IMR-90 (cell line): ENCODE results near the gene AMBRA1. TPM values are rescaled to one million over a fixed set of nuclear protein-coding genes. Genes with fewer than 3 reads are reported as not detected.

Experiments used
- ATAC-seq: fragments of 200-7000 bp; cut with Tn5 transposase; 2 replicates; pipeline ENCODE4 v1.9.1; 2020; ENCODE audit warnings: low read depth, mild to moderate bottlenecking, moderate library complexity
- BruUV-seq: library from RNA; stranded (reverse); fragments of 400-500 nt; replicated peaks from 2 replicates; lab custom pipeline; 2021; lab: Mats Ljungman, UMichigan
- CTCF ChIA-PET: fragments of 300-600 bp; formaldehyde crosslinking; extraction: SDS; loops from one replicate; lab custom pipeline; 2021; ENCODE audit warnings: antibody characterized with exemption; lab: Yijun Ruan, JAX
- POLR2A ChIA-PET: fragments of 300-600 bp; sonication (Branson Sonifier 250); formaldehyde crosslinking; loops from one replicate; lab custom pipeline; 2022; ENCODE audit warnings: antibody characterized with exemption; ENCODE audit not compliant: unreplicated experiment; lab: Charles Lee
- DNase-seq: peaks from one replicate; pipeline ENCODE4 v3.0.0; 2013
- H2AFZ ChIP-seq: replicated peaks from 2 replicates; pipeline ENCODE3; 2013; ENCODE audit warnings: low read length, mild to moderate bottlenecking; ENCODE audit not compliant: poor library complexity
- H2AK5ac ChIP-seq: 2 replicates; pipeline ENCODE4 v1.6.1; 2013; ENCODE audit warnings: low read depth, low read length, inconsistent platforms
- H2AK9ac ChIP-seq: replicated peaks from 2 replicates; pipeline ENCODE3; 2013; ENCODE audit warnings: mild to moderate bottlenecking, low read depth, low read length, moderate library complexity; ENCODE audit not compliant: poor library complexity
- H2BK120ac ChIP-seq: 2 replicates; pipeline ENCODE4 v1.6.1; 2013; ENCODE audit warnings: low read depth, low read length, inconsistent platforms
- H2BK15ac ChIP-seq: 3 replicates; pipeline ENCODE4 v1.6.1; 2013; ENCODE audit warnings: low read depth, low read length, inconsistent platforms
- H2BK20ac ChIP-seq: 2 replicates; pipeline ENCODE4 v1.6.1; 2013; ENCODE audit warnings: low read depth, mild to moderate bottlenecking, inconsistent platforms, low read length, moderate library complexity
- H2BK5ac ChIP-seq: 2 replicates; pipeline ENCODE4 v1.6.1; 2013; ENCODE audit warnings: mild to moderate bottlenecking, low read depth, low read length, inconsistent platforms; ENCODE audit not compliant: poor library complexity, severe bottlenecking
- H3K14ac ChIP-seq: replicated peaks from 2 replicates; pipeline ENCODE4 v1.6.1; 2013; ENCODE audit warnings: low read depth, low read length, inconsistent platforms
- H3K18ac ChIP-seq: 2 replicates; pipeline ENCODE4 v1.6.1; 2013; ENCODE audit warnings: low read depth, low read length, control low read depth
- H3K23ac ChIP-seq: 2 replicates; pipeline ENCODE4 v1.6.1; 2013; ENCODE audit warnings: low read depth, low read length, inconsistent platforms
- H3K27ac ChIP-seq: 2 replicates; pipeline ENCODE4 v1.5.1; 2013; ENCODE audit warnings: mild to moderate bottlenecking, control low read depth, low read length; ENCODE audit not compliant: insufficient read depth
- H3K27me3 ChIP-seq: 2 replicates; pipeline ENCODE4 v1.6.1; 2013; ENCODE audit warnings: low read length; ENCODE audit not compliant: control insufficient read depth, insufficient read depth
- H3K36me3 ChIP-seq: 2 replicates; pipeline ENCODE4 v1.6.1; 2013; ENCODE audit warnings: low read length, mixed read lengths; ENCODE audit not compliant: control insufficient read depth, insufficient read depth
- H3K4ac ChIP-seq: 2 replicates; pipeline ENCODE4 v1.6.1; 2013; ENCODE audit warnings: low read depth, low read length, inconsistent platforms
- H3K4me1 ChIP-seq: 2 replicates; pipeline ENCODE4 v1.6.1; 2013; ENCODE audit warnings: low read length, mixed read lengths; ENCODE audit not compliant: control insufficient read depth, insufficient read depth
- H3K4me2 ChIP-seq: 2 replicates; pipeline ENCODE4 v1.6.1; 2013; ENCODE audit warnings: low read depth, mild to moderate bottlenecking, control low read depth, low read length, moderate library complexity
- H3K4me3 ChIP-seq: 2 replicates; pipeline ENCODE4 v1.5.1; 2013; ENCODE audit warnings: low read depth, mild to moderate bottlenecking, control low read depth, low read length, moderate library complexity; ENCODE audit not compliant: insufficient read depth
- H3K56ac ChIP-seq: 2 replicates; pipeline ENCODE4 v1.6.1; 2013; ENCODE audit warnings: low read length, inconsistent platforms; ENCODE audit not compliant: insufficient read depth; ENCODE audit errors: extremely low read depth
- H3K79me1 ChIP-seq, 2 experiments: 2 replicates each; pipeline ENCODE4 v1.6.1; 2013; ENCODE audit warnings: low read length in 2 of 2, inconsistent platforms in 1 of 2, low read depth in 1 of 2
- H3K9ac ChIP-seq: 2 replicates; pipeline ENCODE4 v1.6.1; 2013; ENCODE audit warnings: low read depth, low read length, control low read depth
- H3K9me1 ChIP-seq: 2 replicates; pipeline ENCODE4 v1.6.1; 2013; ENCODE audit warnings: low read length, inconsistent platforms; ENCODE audit not compliant: insufficient read depth
- H3K9me3 ChIP-seq: 2 replicates; pipeline ENCODE4 v1.6.1; 2013; ENCODE audit warnings: low read length; ENCODE audit not compliant: control insufficient read depth, insufficient read depth
- H4K20me1 ChIP-seq: 2 replicates; pipeline ENCODE4 v1.6.1; 2013; ENCODE audit warnings: low read length, inconsistent platforms; ENCODE audit not compliant: insufficient read depth
- H4K5ac ChIP-seq: 2 replicates; pipeline ENCODE4 v1.6.1; 2013; ENCODE audit warnings: mild to moderate bottlenecking, low read depth, low read length, control low read depth
- H4K8ac ChIP-seq, 2 experiments: 2 replicates each; pipeline ENCODE4 v1.6.1; 2013; ENCODE audit warnings: low read depth in 2 of 2, low read length in 2 of 2, control low read depth in 1 of 2, inconsistent platforms in 1 of 2
- H4K91ac ChIP-seq: 2 replicates; pipeline ENCODE4 v1.6.1; 2013; ENCODE audit warnings: low read depth, low read length, inconsistent platforms; ENCODE audit not compliant: insufficient read depth
- BHLHE40 ChIP-seq: fragments of 150-350 bp; IDR thresholded peaks from 2 replicates; pipeline ENCODE4 v1.6.1; 2016; ENCODE audit warnings: mild to moderate bottlenecking, low read depth, low read length
- CEBPB ChIP-seq: IDR thresholded peaks from 2 replicates; pipeline ENCODE4 v1.6.1; 2012; ENCODE audit warnings: low read depth, low read length, improper control_type of control experiment
- CHD1 ChIP-seq: IDR thresholded peaks from 2 replicates; pipeline ENCODE4 v1.6.1; 2012; ENCODE audit warnings: low read depth, low read length, improper control_type of control experiment
- CTCF ChIP-seq: conservative IDR thresholded peaks from 2 replicates; pipeline ENCODE4 v1.5.1; 2012; ENCODE audit warnings: mild to moderate bottlenecking, low read depth, low read length, improper control_type of control experiment
- ELK1 ChIP-seq: fragments of 150-350 bp; IDR thresholded peaks from 2 replicates; pipeline ENCODE4 v1.6.1; 2016; ENCODE audit warnings: low read depth, mild to moderate bottlenecking, low read length, moderate library complexity, borderline replicate concordance
- FOS ChIP-seq: fragments of 150-350 bp; IDR thresholded peaks from 2 replicates; pipeline ENCODE4 v1.6.1; 2016; ENCODE audit warnings: low read depth, low read length
- MAFK ChIP-seq: IDR thresholded peaks from 2 replicates; pipeline ENCODE4 v1.6.1; 2012; ENCODE audit warnings: low read depth, low read length, improper control_type of control experiment
- MAZ ChIP-seq: IDR thresholded peaks from 2 replicates; pipeline ENCODE4 v1.6.1; 2012; ENCODE audit warnings: low read depth, mild to moderate bottlenecking, low read length, improper control_type of control experiment, moderate library complexity, borderline replicate concordance
- MXI1 ChIP-seq: IDR thresholded peaks from 2 replicates; pipeline ENCODE4 v1.6.1; 2012; ENCODE audit warnings: low read depth, mild to moderate bottlenecking, low read length, moderate library complexity, borderline replicate concordance
- NFE2L2 ChIP-seq: fragments of 150-350 bp; IDR thresholded peaks from 2 replicates; pipeline ENCODE4 v1.6.1; 2016; ENCODE audit warnings: low read depth, mild to moderate bottlenecking, low read length
- POLR2A ChIP-seq: IDR thresholded peaks from 2 replicates; pipeline ENCODE4 v1.6.1; 2012; ENCODE audit warnings: mild to moderate bottlenecking, low read depth, low read length
- RAD21 ChIP-seq: IDR thresholded peaks from 2 replicates; pipeline ENCODE4 v1.6.1; 2012; ENCODE audit warnings: low read length, improper control_type of control experiment
- RCOR1 ChIP-seq: IDR thresholded peaks from 2 replicates; pipeline ENCODE4 v1.6.1; 2012; ENCODE audit warnings: mild to moderate bottlenecking, low read length, improper control_type of control experiment; ENCODE audit not compliant: insufficient replicate concordance
- RFX5 ChIP-seq: IDR thresholded peaks from 2 replicates; pipeline ENCODE4 v1.8.0; 2012; ENCODE audit warnings: low read depth, mild to moderate bottlenecking, low read length, moderate library complexity
- SMC3 ChIP-seq: fragments of 150-350 bp; IDR thresholded peaks from 2 replicates; pipeline ENCODE4 v1.6.1; 2016; ENCODE audit warnings: low read depth, mild to moderate bottlenecking, antibody characterized with exemption, low read length, moderate library complexity
- USF2 ChIP-seq: fragments of 150-350 bp; IDR thresholded peaks from 2 replicates; pipeline ENCODE4 v1.6.1; 2017; ENCODE audit warnings: mild to moderate bottlenecking, antibody characterized with exemption, low read length, low read depth
- WGBS, 2 experiments: methylation state at CpG; one replicate each; pipeline versions ENCODE4 v1.1.5 to v1.1.7; 2013; ENCODE audit warnings: missing lambda C conversion rate in 2 of 2; ENCODE audit not compliant: insufficient read length in 1 of 2; ENCODE audit errors: extremely low coverage in 2 of 2; 5-methylcytosine and 5-hydroxymethylcytosine counted together
- dilution Hi-C: fragments of 300-500 bp; cut with HindIII; formaldehyde crosslinking; loops from one replicate; pipeline ENCODE4 v1.14.3; 2018; ENCODE audit warnings: low sequenced_read_pairs; ENCODE audit not compliant: unreplicated experiment
- in situ Hi-C: fragments of 300-500 bp; cut with MboI; formaldehyde crosslinking; loops from 3 replicates; pipeline ENCODE4 v1.14.3; 2019; ENCODE audit warnings: low sequenced_read_pairs, inconsistent platforms, mixed read lengths
- intact Hi-C: fragments of 100-400 bp; cut with micrococcal nuclease; formaldehyde crosslinking; loops from 2 replicates; pipeline ENCODE4 v1.10.0; 2022
- polyA plus RNA-seq, 3 experiments: library from polyadenylated mRNA; depleted of rRNA; stranded (reverse); fragments of >200 nt; gene quantifications; 2 replicates each; pipeline ENCODE4 v1.2.3, GENCODE V29; 2012; ENCODE audit warnings: low replicate concordance in 1 of 3
- total RNA-seq: library from RNA; depleted of rRNA; stranded (reverse); fragments of >200 nt; gene quantifications from 2 replicates; pipeline ENCODE4 v1.2.3, GENCODE V29; 2012

Gene AMBRA1
- total and polyA plus RNA-seq, 2 of the 4 experiments (the other 2 are of a cell fraction) = 9.4 to 18.3 TPM

GRCh38 chr11:46471943-46472661 is 121.7 kb downstream of the AMBRA1 start:
- H2BK5ac ChIP-seq = no peak overlapping the region
- no peak overlapping the region for H3K23ac ChIP-seq
- H2AFZ ChIP-seq = no peak overlapping the region
- TF ChIP-seq CTCF = no peak
- no peak for TF ChIP-seq POLR2A
- no peak for TF ChIP-seq FOS
- no peak for TF ChIP-seq SMC3
- TF ChIP-seq MAZ = no peak
- no peak for TF ChIP-seq MAFK
- no peak for TF ChIP-seq CEBPB
- TF ChIP-seq RAD21 = no peak
- TF ChIP-seq ELK1 = no peak
- no peak for TF ChIP-seq BHLHE40
- no peak for TF ChIP-seq MXI1
- TF ChIP-seq RCOR1 = no peak
- TF ChIP-seq CHD1 = no peak
- TF ChIP-seq NFE2L2 = no peak
- no peak for TF ChIP-seq USF2
- no peak for TF ChIP-seq RFX5
- no peak overlapping the region for H4K8ac ChIP-seq
- no TSS peak for BruUV-seq
- no peak for DNase-seq
- ATAC-seq = no peak
- H4K5ac ChIP-seq = no peak overlapping the region
- no peak overlapping the region for H3K27ac ChIP-seq
- H3K4ac ChIP-seq = no peak overlapping the region
- H3K27me3 ChIP-seq = no peaks in the 10 kb centered on the region
- no peak overlapping the region for H3K4me2 ChIP-seq
- 0 out of 2 replicates have a peak, but pooled peaks cover 3% of the 10 kb centered on the region for H3K36me3 ChIP-seq
- in situ Hi-C loops (no loop called here), intact Hi-C loops (no loop called here), dilution Hi-C loops (no loop called here)
- H3K9ac ChIP-seq = no peak overlapping the region
- H3K4me3 ChIP-seq = no peak overlapping the region
- 0 out of 2 replicates have a peak overlapping the region, but pooled peaks have one; percentile 35 for H3K14ac ChIP-seq
- peaks cover 6% of the 10 kb centered on the region for H3K9me1 ChIP-seq
- peaks cover 25 to 29% of the 10 kb centered on the region in 2 experiments; a peak in 3 of 4 replicates for H3K79me1 ChIP-seq
- no peak overlapping the region for H4K91ac ChIP-seq
- H4K20me1 ChIP-seq = peaks cover 8% of the 10 kb centered on the region; the same call in 1 of the 2 replicates
- no peaks in the 10 kb centered on the region for H3K9me3 ChIP-seq
- H2BK120ac ChIP-seq = no peak overlapping the region
- WGBS, 2 experiments = no CpG with 5 or more reads among the region's 5 CpGs
- H2AK5ac ChIP-seq = no peak overlapping the region
- H2BK15ac ChIP-seq = no peak overlapping the region
- ChIA-PET POLR2A (no interaction called here), CTCF (no interaction called here)
- no peak overlapping the region for H2AK9ac ChIP-seq
- no peak overlapping the region for H3K18ac ChIP-seq
- no peak overlapping the region for H2BK20ac ChIP-seq
- no peak overlapping the region for H3K56ac ChIP-seq
- no peaks in the 10 kb centered on the region for H3K4me1 ChIP-seq
